GM21360 (cell line): ENCODE data around the gene L3HYPDH.

Experiments
- ATAC-seq: cut with Tn5 transposase; IDR thresholded peaks from one replicate; pipeline ENCODE4 v1.9.1; 2021; ENCODE audit warnings: mild to moderate bottlenecking, moderate library complexity; ENCODE audit not compliant: unreplicated experiment

L3HYPDH gene

GRCh38 chr14:59428581-59429012, 55.6 kb downstream of the L3HYPDH start:
- ATAC-seq: no peak

- ATAC-seq: no peak
Measured at GRCh38 chr14:59427653-59428580, 56.3 kb downstream of the L3HYPDH start.

GRCh38 chr14:59425322-59425935, 58.8 kb downstream of the L3HYPDH start:
- ATAC-seq: no peak

GRCh38 chr14:59424341-59425071, 59.7 kb downstream of the L3HYPDH start:
- ATAC-seq: no peak
